ENCODE data around the gene SRRT.

The SRRT gene

GRCh38 chr7:100881136-100881535, 6.2 kb downstream of the SRRT start:
- no peaks in the 10 kb centered on the region for H3K27me3 Mint-ChIP-seq
- H3K9me3 Mint-ChIP-seq: no peaks in the 10 kb centered on the region
- peaks cover 48% of the 10 kb centered on the region for H3K4me1 Mint-ChIP-seq (ENCODE audit: low read depth)
- no peak overlapping the region for H3K4me3 Mint-ChIP-seq
- H3K27ac Mint-ChIP-seq: no peak overlapping the region
- peaks cover 98% of the 10 kb centered on the region for H3K36me3 Mint-ChIP-seq (ENCODE audit: low read depth)
- intact Hi-C loops (cut with micrococcal nuclease): no loop called here

GRCh38 chr7:100882201-100882600, 7.3 kb downstream of the SRRT start:
- intact Hi-C loops (cut with micrococcal nuclease): no loop called here
- H3K9me3 Mint-ChIP-seq: no peaks in the 10 kb centered on the region
- no peak overlapping the region for H3K4me3 Mint-ChIP-seq
- H3K36me3 Mint-ChIP-seq (ENCODE audit: low read depth): peaks cover 99% of the 10 kb centered on the region
- no peak overlapping the region for H3K27ac Mint-ChIP-seq
- peaks cover 50% of the 10 kb centered on the region for H3K4me1 Mint-ChIP-seq (ENCODE audit: low read depth)
- H3K27me3 Mint-ChIP-seq: no peaks in the 10 kb centered on the region

- H3K36me3 Mint-ChIP-seq (ENCODE audit: low read depth): peaks cover 100% of the 10 kb centered on the region
Observed at GRCh38 chr7:100882785-100883526, 8.1 kb downstream of the SRRT start.

GRCh38 chr7:100884736-100885439, 10.0 kb downstream of the SRRT start:
- H3K27me3 Mint-ChIP-seq: no peaks in the 10 kb centered on the region
- intact Hi-C loops (cut with micrococcal nuclease): no loop called here
- H3K27ac Mint-ChIP-seq: peak overlapping the region; percentile 53
- H3K9me3 Mint-ChIP-seq: no peaks in the 10 kb centered on the region
- peak overlapping the region; percentile 15 for H3K4me3 Mint-ChIP-seq
- peaks cover 89% of the 10 kb centered on the region for H3K36me3 Mint-ChIP-seq (ENCODE audit: low read depth)
- H3K4me1 Mint-ChIP-seq (ENCODE audit: low read depth): peaks cover 57% of the 10 kb centered on the region

More at GRCh38 chr7:100882785-100883526, 8.1 kb downstream of the SRRT start:
- H3K4me1 Mint-ChIP-seq (ENCODE audit: low read depth): peaks cover 54% of the 10 kb centered on the region
- H3K4me3 Mint-ChIP-seq: no peak overlapping the region
- H3K27ac Mint-ChIP-seq: no peak overlapping the region
- no peaks in the 10 kb centered on the region for H3K9me3 Mint-ChIP-seq
- H3K27me3 Mint-ChIP-seq: no peaks in the 10 kb centered on the region
- intact Hi-C loops (cut with micrococcal nuclease): no loop called here

- peaks cover 61% of the 10 kb centered on the region for H3K4me1 Mint-ChIP-seq (ENCODE audit: low read depth)
- H3K27ac Mint-ChIP-seq: no peak overlapping the region
- peaks cover 82% of the 10 kb centered on the region for H3K36me3 Mint-ChIP-seq (ENCODE audit: low read depth)
- no peak overlapping the region for H3K4me3 Mint-ChIP-seq
- H3K9me3 Mint-ChIP-seq: no peaks in the 10 kb centered on the region
- peaks cover 5% of the 10 kb centered on the region for H3K27me3 Mint-ChIP-seq
- intact Hi-C loops (cut with micrococcal nuclease): no loop called here
Observed at GRCh38 chr7:100885440-100886141, 10.7 kb downstream of the SRRT start.

GRCh38 chr7:100886142-100886935, 11.4 kb downstream of the SRRT start:
- intact Hi-C loops (cut with micrococcal nuclease): no loop called here
- no peak overlapping the region for H3K4me3 Mint-ChIP-seq
- peaks cover 75% of the 10 kb centered on the region for H3K36me3 Mint-ChIP-seq (ENCODE audit: low read depth)
- H3K9me3 Mint-ChIP-seq: no peaks in the 10 kb centered on the region
- peak overlapping the region; percentile 78 for H3K27ac Mint-ChIP-seq
- peaks cover 13% of the 10 kb centered on the region for H3K27me3 Mint-ChIP-seq
- peaks cover 69% of the 10 kb centered on the region for H3K4me1 Mint-ChIP-seq (ENCODE audit: low read depth)

- peak overlapping the region; percentile 25 for H3K4me3 Mint-ChIP-seq
- H3K27me3 Mint-ChIP-seq: peaks cover 20% of the 10 kb centered on the region
- H3K36me3 Mint-ChIP-seq (ENCODE audit: low read depth): peaks cover 68% of the 10 kb centered on the region
- H3K9me3 Mint-ChIP-seq: no peaks in the 10 kb centered on the region
- intact Hi-C loops (cut with micrococcal nuclease): loop anchor here (1.0 kb wide), 1 partner anchor 12 kb away; the partner anchor contains the start of gene SRRT
- peak overlapping the region; percentile 78 for H3K27ac Mint-ChIP-seq
- H3K4me1 Mint-ChIP-seq (ENCODE audit: low read depth): peaks cover 72% of the 10 kb centered on the region
Observed at GRCh38 chr7:100886936-100887515, 12.1 kb downstream of the SRRT start.

GRCh38 chr7:100887516-100888290, 12.8 kb downstream of the SRRT start:
- Mint-ChIP-seq H3K4me1 (ENCODE audit: low read depth) (peaks cover 72% of the 10 kb centered on the region), H3K4me3 (peak overlapping the region; percentile 25), H3K36me3 (ENCODE audit: low read depth) (peaks cover 61% of the 10 kb centered on the region), H3K9me3 (no peaks in the 10 kb centered on the region), H3K27me3 (peaks cover 26% of the 10 kb centered on the region), H3K27ac (peak overlapping the region; percentile 78)
- intact Hi-C loops (cut with micrococcal nuclease): loop anchor here (1.0 kb wide), 1 partner anchor 12 kb away; the partner anchor contains the start of gene SRRT

GRCh38 chr7:100888291-100888987, 13.5 kb downstream of the SRRT start:
- peak overlapping the region; percentile 78 for H3K27ac Mint-ChIP-seq
- H3K36me3 Mint-ChIP-seq (ENCODE audit: low read depth): peaks cover 54% of the 10 kb centered on the region
- peak overlapping the region; percentile 74 for H3K4me3 Mint-ChIP-seq
- H3K4me1 Mint-ChIP-seq (ENCODE audit: low read depth): peaks cover 72% of the 10 kb centered on the region
- H3K9me3 Mint-ChIP-seq: no peaks in the 10 kb centered on the region
- intact Hi-C loops (cut with micrococcal nuclease): no loop called here
- peaks cover 34% of the 10 kb centered on the region for H3K27me3 Mint-ChIP-seq

GRCh38 chr7:100888988-100889750, 14.3 kb downstream of the SRRT start, which contains the start of gene UFSP1:
TSS of gene UFSP1 (minus strand) at chr7:100889715. CDS start at chr7:100889271, 444 bp downstream.
- peak within 1 kb of the TSS; percentile 79 for H3K4me3 Mint-ChIP-seq
- H3K27me3 Mint-ChIP-seq: peaks cover 41% of the 10 kb centered on the region
- peaks cover 68% of the 10 kb centered on the region for H3K4me1 Mint-ChIP-seq (ENCODE audit: low read depth)
- H3K36me3 Mint-ChIP-seq (ENCODE audit: low read depth): peaks cover 46% of the 10 kb centered on the region
- no peaks in the 10 kb centered on the region for H3K9me3 Mint-ChIP-seq
- H3K27ac Mint-ChIP-seq: peak within 1 kb of the TSS; percentile 78
- intact Hi-C loops (cut with micrococcal nuclease): no loop called here

GRCh38 chr7:100890653-100891567, 16.0 kb downstream of the SRRT start:
- Mint-ChIP-seq H3K36me3 (ENCODE audit: low read depth) (peaks cover 29% of the 10 kb centered on the region), H3K4me3 (peak overlapping the region; percentile 79), H3K27me3 (peaks cover 54% of the 10 kb centered on the region), H3K4me1 (ENCODE audit: low read depth) (peaks cover 58% of the 10 kb centered on the region), H3K9me3 (no peaks in the 10 kb centered on the region), H3K27ac (peak overlapping the region; percentile 78)
- intact Hi-C loops (cut with micrococcal nuclease): loop anchor here (5.0 kb wide), 1 partner anchor 196 kb away; the partner anchor contains the start of gene TRIM56

All from dendritic cell treated with granulocyte-macrophage colony-stimulating factor and Interleukin-4, amounts not matched to agents 40 ng/mL and 50 ng/mL, for 4 days (primary cell).